GM19463 (cell line): Measurements from ENCODE around the gene MAP2K5.
A peak's percentile ranks its signal among the peaks of the same experiment; 100 is the strongest.

Source experiments
- ATAC-seq: cut with Tn5 transposase; IDR thresholded peaks from one replicate; pipeline ENCODE4 v1.9.1; 2021; ENCODE audit warnings: mild to moderate bottlenecking, moderate library complexity; ENCODE audit not compliant: unreplicated experiment

The MAP2K5 gene

GRCh38 chr15:67542420-67543347 lies at the start of gene MAP2K5:
Gene MAP2K5, plus strand, starts transcription at chr15:67542703. Its CDS starts 633 bp downstream, at chr15:67543336.
- ATAC-seq: peak; percentile 58

- no peak for ATAC-seq
Observed at GRCh38 chr15:67495585-67495984, 46.9 kb upstream of the MAP2K5 start.

- ATAC-seq: no peak
Observed at GRCh38 chr15:67501177-67501835, 41.2 kb upstream of the MAP2K5 start.

GRCh38 chr15:67501836-67502461 lies 40.6 kb upstream of the MAP2K5 start:
- ATAC-seq: no peak

- ATAC-seq: no peak
Observed at GRCh38 chr15:67504056-67504455, 38.4 kb upstream of the MAP2K5 start.

GRCh38 chr15:67504796-67505195 lies 37.7 kb upstream of the MAP2K5 start:
- ATAC-seq: no peak

GRCh38 chr15:67505675-67506572 lies 36.6 kb upstream of the MAP2K5 start:
- ATAC-seq: no peak

GRCh38 chr15:67506775-67507747 lies 35.4 kb upstream of the MAP2K5 start:
- no peak for ATAC-seq

- no peak for ATAC-seq
Observed at GRCh38 chr15:67508407-67508806, 34.1 kb upstream of the MAP2K5 start.

GRCh38 chr15:67509918-67510317 lies 32.6 kb upstream of the MAP2K5 start:
- no peak for ATAC-seq

- no peak for ATAC-seq
Observed at GRCh38 chr15:67510597-67511190, 31.8 kb upstream of the MAP2K5 start.

GRCh38 chr15:67511606-67512005 lies 30.9 kb upstream of the MAP2K5 start:
- no peak for ATAC-seq

- ATAC-seq: no peak
Observed at GRCh38 chr15:67512140-67512539, 30.4 kb upstream of the MAP2K5 start.

GRCh38 chr15:67512933-67513714 lies 29.4 kb upstream of the MAP2K5 start:
- no peak for ATAC-seq

- no peak for ATAC-seq
Observed at GRCh38 chr15:67515090-67515489, 27.4 kb upstream of the MAP2K5 start.

- no peak for ATAC-seq
Observed at GRCh38 chr15:67515557-67515956, 26.9 kb upstream of the MAP2K5 start.

- ATAC-seq: no peak
Observed at GRCh38 chr15:67520321-67521028, 22.0 kb upstream of the MAP2K5 start.
